HCT116 (cell line): ENCODE data around the gene DYNLT2B.

Experiments
- CEBPB ChIP-seq: IDR thresholded peaks from 2 replicates; pipeline ENCODE4 v1.6.1; 2012; ENCODE audit warnings: low read depth
- ELF1 ChIP-seq: IDR thresholded peaks from 2 replicates; pipeline ENCODE4 v1.6.1; 2012; ENCODE audit warnings: low read depth, borderline replicate concordance
- EZH2 ChIP-seq: fragments of 200-600 bp; sonication (generic); IDR thresholded peaks from 2 replicates; pipeline ENCODE4 v1.6.1; 2017; ENCODE audit warnings: antibody characterized with exemption, mixed run types
- EZH2phosphoT487 ChIP-seq: fragments of 200-600 bp; IDR thresholded peaks from 2 replicates; pipeline ENCODE4 v1.6.1; 2018; ENCODE audit warnings: antibody characterized with exemption, borderline replicate concordance
- JUND ChIP-seq: IDR thresholded peaks from 2 replicates; pipeline ENCODE4 v1.6.1; 2012
- POLR2A ChIP-seq: IDR thresholded peaks from 2 replicates; pipeline ENCODE4 v1.7.0; 2011; ENCODE audit warnings: borderline replicate concordance; ENCODE audit not compliant: insufficient read depth, insufficient read length; ENCODE audit errors: extremely low read depth
- POLR2AphosphoS5 ChIP-seq: IDR thresholded peaks from 2 replicates; pipeline ENCODE4 v1.6.1; 2011; ENCODE audit warnings: mild to moderate bottlenecking, low read depth, low read length, moderate library complexity
- RAD21 ChIP-seq: IDR thresholded peaks from 2 replicates; pipeline ENCODE4 v1.6.1; 2012; ENCODE audit warnings: low read depth, mild to moderate bottlenecking
- SIN3A ChIP-seq: IDR thresholded peaks from 2 replicates; pipeline ENCODE4 v1.6.1; 2012; ENCODE audit warnings: low read depth
- TCF7L2 ChIP-seq: IDR thresholded peaks from 2 replicates; pipeline ENCODE4 v1.7.0; 2011; ENCODE audit warnings: borderline replicate concordance, inconsistent platforms; ENCODE audit not compliant: insufficient read depth, insufficient read length; ENCODE audit errors: extremely low read depth
- TF ChIP-seq, protein P1 (sequence below), 3 experiments: fragments of 200-600 bp in 1 of 3; sonication (generic) in 1 of 3; IDR thresholded peaks in 2 of 3; conservative IDR thresholded peaks in 1 of 3; 2 replicates each; pipeline ENCODE4 v1.5.1; 2012 to 2017; ENCODE audit warnings: low read depth in 2 of 3, low read length in 2 of 3, antibody characterized with exemption in 1 of 3, borderline replicate concordance in 1 of 3, control low read depth in 1 of 3, mild to moderate bottlenecking in 1 of 3, mixed read lengths in 1 of 3, mixed run types in 1 of 3, moderate library complexity in 1 of 3; ENCODE audit not compliant: insufficient read depth in 1 of 3
- TF ChIP-seq, protein P2 (sequence below): IDR thresholded peaks from 2 replicates; pipeline ENCODE4 v1.6.1; 2012; ENCODE audit warnings: low read depth

- TF ChIP-seq, protein P1, sequence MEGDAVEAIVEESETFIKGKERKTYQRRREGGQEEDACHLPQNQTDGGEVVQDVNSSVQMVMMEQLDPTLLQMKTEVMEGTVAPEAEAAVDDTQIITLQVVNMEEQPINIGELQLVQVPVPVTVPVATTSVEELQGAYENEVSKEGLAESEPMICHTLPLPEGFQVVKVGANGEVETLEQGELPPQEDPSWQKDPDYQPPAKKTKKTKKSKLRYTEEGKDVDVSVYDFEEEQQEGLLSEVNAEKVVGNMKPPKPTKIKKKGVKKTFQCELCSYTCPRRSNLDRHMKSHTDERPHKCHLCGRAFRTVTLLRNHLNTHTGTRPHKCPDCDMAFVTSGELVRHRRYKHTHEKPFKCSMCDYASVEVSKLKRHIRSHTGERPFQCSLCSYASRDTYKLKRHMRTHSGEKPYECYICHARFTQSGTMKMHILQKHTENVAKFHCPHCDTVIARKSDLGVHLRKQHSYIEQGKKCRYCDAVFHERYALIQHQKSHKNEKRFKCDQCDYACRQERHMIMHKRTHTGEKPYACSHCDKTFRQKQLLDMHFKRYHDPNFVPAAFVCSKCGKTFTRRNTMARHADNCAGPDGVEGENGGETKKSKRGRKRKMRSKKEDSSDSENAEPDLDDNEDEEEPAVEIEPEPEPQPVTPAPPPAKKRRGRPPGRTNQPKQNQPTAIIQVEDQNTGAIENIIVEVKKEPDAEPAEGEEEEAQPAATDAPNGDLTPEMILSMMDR (IDR thresholded peaks at IDR 0.05 in 2 of 3, conservative IDR thresholded peaks at IDR 0.05 in 1 of 3; ENCODE audit: borderline replicate concordance in 1 of 3, insufficient read depth in 1 of 3, low read depth in 2 of 3, low read length in 2 of 3): no peak
- TF ChIP-seq EZH2 (no peak), TCF7L2 (no peak), CEBPB (no peak), POLR2AphosphoS5 (no peak), JUND (no peak), RAD21 (no peak), POLR2A (no peak), EZH2phosphoT487 (no peak), ELF1 (no peak), SIN3A (no peak)
- TF ChIP-seq, protein P2, sequence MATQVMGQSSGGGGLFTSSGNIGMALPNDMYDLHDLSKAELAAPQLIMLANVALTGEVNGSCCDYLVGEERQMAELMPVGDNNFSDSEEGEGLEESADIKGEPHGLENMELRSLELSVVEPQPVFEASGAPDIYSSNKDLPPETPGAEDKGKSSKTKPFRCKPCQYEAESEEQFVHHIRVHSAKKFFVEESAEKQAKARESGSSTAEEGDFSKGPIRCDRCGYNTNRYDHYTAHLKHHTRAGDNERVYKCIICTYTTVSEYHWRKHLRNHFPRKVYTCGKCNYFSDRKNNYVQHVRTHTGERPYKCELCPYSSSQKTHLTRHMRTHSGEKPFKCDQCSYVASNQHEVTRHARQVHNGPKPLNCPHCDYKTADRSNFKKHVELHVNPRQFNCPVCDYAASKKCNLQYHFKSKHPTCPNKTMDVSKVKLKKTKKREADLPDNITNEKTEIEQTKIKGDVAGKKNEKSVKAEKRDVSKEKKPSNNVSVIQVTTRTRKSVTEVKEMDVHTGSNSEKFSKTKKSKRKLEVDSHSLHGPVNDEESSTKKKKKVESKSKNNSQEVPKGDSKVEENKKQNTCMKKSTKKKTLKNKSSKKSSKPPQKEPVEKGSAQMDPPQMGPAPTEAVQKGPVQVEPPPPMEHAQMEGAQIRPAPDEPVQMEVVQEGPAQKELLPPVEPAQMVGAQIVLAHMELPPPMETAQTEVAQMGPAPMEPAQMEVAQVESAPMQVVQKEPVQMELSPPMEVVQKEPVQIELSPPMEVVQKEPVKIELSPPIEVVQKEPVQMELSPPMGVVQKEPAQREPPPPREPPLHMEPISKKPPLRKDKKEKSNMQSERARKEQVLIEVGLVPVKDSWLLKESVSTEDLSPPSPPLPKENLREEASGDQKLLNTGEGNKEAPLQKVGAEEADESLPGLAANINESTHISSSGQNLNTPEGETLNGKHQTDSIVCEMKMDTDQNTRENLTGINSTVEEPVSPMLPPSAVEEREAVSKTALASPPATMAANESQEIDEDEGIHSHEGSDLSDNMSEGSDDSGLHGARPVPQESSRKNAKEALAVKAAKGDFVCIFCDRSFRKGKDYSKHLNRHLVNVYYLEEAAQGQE: no peak
Observed at GRCh38 chr3:196355668-196356067, 37.6 kb upstream of the DYNLT2B start.
